ENCODE data around the gene SPIN2B. TPM values are rescaled to one million over a fixed set of nuclear protein-coding genes. Genes with fewer than 3 reads are reported as not detected.
A peak's percentile ranks its signal among the peaks of the same experiment; 100 is the strongest.
"Not testable (repeated sequence)": the region's sequence is repeated elsewhere in the genome, so short reads cannot be mapped to it uniquely, and the experiment has no call there.

Gene SPIN2B
- total RNA-seq, 2 donors from 2014 or later = 9.8 to 9.9 TPM

DNA sequence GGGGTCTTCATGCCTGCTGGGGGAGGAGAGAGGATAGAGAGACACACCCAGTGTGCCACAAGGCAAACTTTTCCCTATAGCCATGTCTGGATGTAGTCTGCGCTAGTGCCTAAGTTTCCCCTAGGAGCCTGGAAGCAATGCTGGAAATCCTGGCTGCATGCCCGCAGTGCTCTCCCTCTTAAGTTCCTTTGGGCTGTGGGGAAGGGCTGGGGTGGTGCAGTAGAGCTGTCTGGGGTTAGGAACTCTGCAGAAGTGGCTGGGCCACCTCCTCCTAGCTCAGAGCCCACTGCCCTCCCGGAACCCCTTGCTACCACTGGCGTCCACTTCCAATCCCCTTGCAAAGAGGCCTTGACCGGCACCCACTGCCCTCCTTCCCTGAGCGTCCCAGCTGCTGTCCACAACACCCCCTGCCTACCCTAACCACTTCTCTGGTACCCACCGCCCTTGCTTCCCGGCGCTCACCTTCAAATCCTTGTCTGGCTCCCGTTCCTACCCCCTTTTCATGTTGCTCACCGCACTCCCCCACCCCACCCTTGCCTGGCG is 658 bp downstream of the SPIN2B start:
- not testable (repeated sequence) for DNase-seq; H3K27me3 Mint-ChIP-seq; ATAC-seq; H3K36me3 Mint-ChIP-seq (ENCODE audit: low read depth); H3K9me3 ChIP-seq (ENCODE audit: control insufficient read depth, low read length, poor library complexity, severe bottlenecking)
- Mint-ChIP-seq H3K4me1 (peaks cover 12% of the 10 kb centered on the region), H3K27ac (peak overlapping the region; percentile 74), H3K4me3 (peak overlapping the region; percentile 95)

GRCh38 chrX:57119416-57119815 is 1.9 kb downstream of the SPIN2B start:
- Mint-ChIP-seq H3K27me3 (no peaks in the 10 kb centered on the region), H3K4me1 (peaks cover 10% of the 10 kb centered on the region), H3K27ac (no peak overlapping the region), H3K36me3 (ENCODE audit: low read depth) (peaks cover 5% of the 10 kb centered on the region), H3K4me3 (peak overlapping the region; percentile 49)
- no peaks in the 10 kb centered on the region for H3K9me3 ChIP-seq (ENCODE audit: control insufficient read depth, low read length, poor library complexity, severe bottlenecking)
- DNase-seq = no peak
- no peak for ATAC-seq

- H3K4me3 Mint-ChIP-seq; ATAC-seq; H3K4me1 Mint-ChIP-seq; DNase-seq; H3K27ac Mint-ChIP-seq; H3K27me3 Mint-ChIP-seq; H3K9me3 ChIP-seq (ENCODE audit: control insufficient read depth, low read length, poor library complexity, severe bottlenecking); H3K36me3 Mint-ChIP-seq (ENCODE audit: low read depth): not testable (repeated sequence)
Measured at GRCh38 chrX:57117566-57117965, 3.8 kb downstream of the SPIN2B start.

DNA sequence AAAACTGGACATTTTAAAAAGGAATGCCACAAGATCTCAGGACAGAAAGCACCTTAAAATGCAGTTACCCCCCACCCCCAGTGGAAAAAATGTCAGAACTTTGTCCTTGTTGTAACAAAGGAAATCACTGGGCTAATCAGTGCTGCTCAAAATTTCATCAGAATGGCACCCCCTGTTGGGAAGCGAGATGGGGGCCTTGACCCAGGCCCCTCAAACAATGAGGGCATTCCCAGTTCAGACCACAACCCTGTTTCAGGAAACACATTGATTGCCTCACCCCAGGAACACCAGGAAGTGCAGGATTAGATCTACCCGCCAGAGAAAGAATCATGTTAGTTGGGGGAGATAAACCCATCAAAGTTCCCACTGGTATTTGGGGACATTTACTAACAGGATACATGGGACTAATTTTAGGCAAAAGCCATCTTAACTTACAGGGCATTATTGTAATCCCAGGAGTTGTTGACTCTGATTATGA is 16.4 kb downstream of the SPIN2B start:
- Mint-ChIP-seq H3K4me3 (no peak overlapping the region), H3K4me1 (no peaks in the 10 kb centered on the region), H3K36me3 (ENCODE audit: low read depth) (peaks cover 3% of the 10 kb centered on the region), H3K27ac (no peak overlapping the region), H3K27me3 (no peaks in the 10 kb centered on the region)
- DNase-seq (no peak), ATAC-seq (no peak)
- no peaks in the 10 kb centered on the region for H3K9me3 ChIP-seq (ENCODE audit: control insufficient read depth, low read length, poor library complexity, severe bottlenecking)

DNA sequence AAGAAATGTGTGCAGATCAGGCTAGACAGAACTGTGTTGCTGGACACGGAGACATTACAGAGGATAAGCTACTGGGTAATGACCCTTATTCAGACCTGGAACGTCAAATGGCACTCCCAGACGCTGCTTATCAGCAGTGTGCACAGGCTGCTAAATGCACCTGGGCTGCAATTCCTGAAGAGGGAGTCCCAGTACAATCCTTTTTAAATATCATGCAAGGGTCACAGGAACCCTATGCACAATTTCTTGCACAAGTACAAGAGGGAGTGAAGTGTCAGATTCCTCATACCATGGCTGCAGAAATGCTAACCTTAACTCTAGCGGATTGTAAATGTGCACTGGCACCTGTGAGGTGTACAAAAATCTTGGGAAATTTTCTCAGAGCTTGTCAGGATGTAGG is 16.9 kb downstream of the SPIN2B start:
- DNase-seq (no peak), ATAC-seq (no peak)
- no peaks in the 10 kb centered on the region for H3K9me3 ChIP-seq (ENCODE audit: control insufficient read depth, low read length, poor library complexity, severe bottlenecking)
- Mint-ChIP-seq H3K4me3 (no peak overlapping the region), H3K27ac (no peak overlapping the region), H3K4me1 (no peaks in the 10 kb centered on the region), H3K27me3 (no peaks in the 10 kb centered on the region), H3K36me3 (ENCODE audit: low read depth) (peaks cover 4% of the 10 kb centered on the region)

- Mint-ChIP-seq H3K36me3 (ENCODE audit: low read depth) (peaks cover 5% of the 10 kb centered on the region), H3K27me3 (no peaks in the 10 kb centered on the region)
- ATAC-seq = no peak
Measured at GRCh38 chrX:57103489-57103888, 17.9 kb downstream of the SPIN2B start.

DNA sequence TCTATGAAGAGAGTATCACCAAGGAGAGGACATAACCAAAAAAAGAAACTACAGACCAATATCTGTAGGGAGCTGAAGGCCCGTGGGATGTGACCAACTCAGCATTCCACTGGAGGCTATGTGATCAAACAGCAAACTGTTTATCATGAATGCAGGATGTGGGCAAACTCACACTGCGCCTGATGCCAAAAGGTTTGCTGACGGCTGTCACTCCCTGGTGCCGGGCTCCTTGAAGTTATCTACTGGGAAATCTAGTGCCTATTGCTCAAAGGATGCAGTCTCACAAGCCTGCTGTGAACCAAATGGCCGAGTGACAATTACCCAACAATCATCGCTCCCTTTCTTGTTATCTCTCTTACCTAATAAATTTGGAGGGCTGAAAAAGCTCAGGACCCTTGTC is 18.4 kb downstream of the SPIN2B start:
- not testable (repeated sequence) for H3K27me3 Mint-ChIP-seq; H3K27ac Mint-ChIP-seq; ATAC-seq; H3K36me3 Mint-ChIP-seq (ENCODE audit: low read depth); DNase-seq; H3K4me1 Mint-ChIP-seq; H3K9me3 ChIP-seq (ENCODE audit: control insufficient read depth, low read length, poor library complexity, severe bottlenecking); H3K4me3 Mint-ChIP-seq

More at GRCh38 chrX:57103489-57103888, 17.9 kb downstream of the SPIN2B start:
- no peak for DNase-seq
- no peaks in the 10 kb centered on the region for H3K9me3 ChIP-seq (ENCODE audit: control insufficient read depth, low read length, poor library complexity, severe bottlenecking)
- Mint-ChIP-seq H3K27ac (no peak overlapping the region), H3K4me1 (no peaks in the 10 kb centered on the region), H3K4me3 (no peak overlapping the region)

DNA sequence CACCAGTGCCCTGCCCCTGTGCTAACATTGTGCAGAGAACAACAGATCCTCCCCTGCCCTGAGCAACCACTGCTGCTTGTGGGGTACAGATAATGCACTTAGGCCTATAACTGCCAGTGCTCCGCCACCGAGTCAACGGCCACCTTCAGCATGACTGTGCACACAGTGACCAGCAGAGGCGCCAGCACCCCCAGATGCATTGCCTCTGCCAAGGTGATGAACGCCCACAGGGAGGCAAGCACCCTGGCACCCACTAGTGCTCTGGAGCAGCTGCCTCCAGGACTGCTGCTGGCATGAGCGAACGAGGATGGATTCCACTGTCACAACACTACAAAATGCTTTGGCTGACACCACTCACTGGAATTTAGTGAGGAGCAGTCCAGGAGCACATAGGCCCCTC is 38.2 kb downstream of the SPIN2B start:
- H3K36me3 Mint-ChIP-seq (ENCODE audit: low read depth) = peaks cover 5% of the 10 kb centered on the region
- ATAC-seq = no peak
- no peaks in the 10 kb centered on the region for H3K9me3 ChIP-seq (ENCODE audit: control insufficient read depth, low read length, poor library complexity, severe bottlenecking)
- no peak overlapping the region for H3K27ac Mint-ChIP-seq
- no peaks in the 10 kb centered on the region for H3K27me3 Mint-ChIP-seq
- no peaks in the 10 kb centered on the region for H3K4me1 Mint-ChIP-seq
- DNase-seq = no peak
- H3K4me3 Mint-ChIP-seq = no peak overlapping the region

DNA sequence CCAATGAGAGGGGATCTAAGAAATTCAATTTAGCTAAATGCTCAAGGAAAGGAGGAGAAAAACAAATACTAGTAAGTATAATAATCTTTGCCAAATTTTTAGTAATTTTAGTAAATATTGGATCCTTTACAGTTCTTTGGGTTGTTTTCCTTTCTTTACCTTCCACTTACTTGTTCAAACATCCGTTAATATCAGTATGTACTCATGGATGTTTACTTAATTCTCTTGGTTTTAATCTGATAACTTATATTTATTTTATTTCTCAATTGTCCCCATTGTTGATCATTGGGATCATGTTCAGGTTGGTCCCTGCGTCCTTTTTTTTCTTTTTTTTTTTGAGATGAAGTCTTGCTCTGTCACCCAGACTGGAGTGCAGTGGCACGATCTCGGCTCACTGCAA is 46.9 kb downstream of the SPIN2B start:
- no peaks in the 10 kb centered on the region for H3K9me3 ChIP-seq (ENCODE audit: control insufficient read depth, low read length, poor library complexity, severe bottlenecking)
- DNase-seq (no peak), ATAC-seq (no peak)
- H3K27me3 Mint-ChIP-seq = no peaks in the 10 kb centered on the region
- H3K4me3 Mint-ChIP-seq = no peak overlapping the region
- no peaks in the 10 kb centered on the region for H3K36me3 Mint-ChIP-seq (ENCODE audit: low read depth)
- H3K4me1 Mint-ChIP-seq = no peaks in the 10 kb centered on the region
- H3K27ac Mint-ChIP-seq = no peak overlapping the region

DNA sequence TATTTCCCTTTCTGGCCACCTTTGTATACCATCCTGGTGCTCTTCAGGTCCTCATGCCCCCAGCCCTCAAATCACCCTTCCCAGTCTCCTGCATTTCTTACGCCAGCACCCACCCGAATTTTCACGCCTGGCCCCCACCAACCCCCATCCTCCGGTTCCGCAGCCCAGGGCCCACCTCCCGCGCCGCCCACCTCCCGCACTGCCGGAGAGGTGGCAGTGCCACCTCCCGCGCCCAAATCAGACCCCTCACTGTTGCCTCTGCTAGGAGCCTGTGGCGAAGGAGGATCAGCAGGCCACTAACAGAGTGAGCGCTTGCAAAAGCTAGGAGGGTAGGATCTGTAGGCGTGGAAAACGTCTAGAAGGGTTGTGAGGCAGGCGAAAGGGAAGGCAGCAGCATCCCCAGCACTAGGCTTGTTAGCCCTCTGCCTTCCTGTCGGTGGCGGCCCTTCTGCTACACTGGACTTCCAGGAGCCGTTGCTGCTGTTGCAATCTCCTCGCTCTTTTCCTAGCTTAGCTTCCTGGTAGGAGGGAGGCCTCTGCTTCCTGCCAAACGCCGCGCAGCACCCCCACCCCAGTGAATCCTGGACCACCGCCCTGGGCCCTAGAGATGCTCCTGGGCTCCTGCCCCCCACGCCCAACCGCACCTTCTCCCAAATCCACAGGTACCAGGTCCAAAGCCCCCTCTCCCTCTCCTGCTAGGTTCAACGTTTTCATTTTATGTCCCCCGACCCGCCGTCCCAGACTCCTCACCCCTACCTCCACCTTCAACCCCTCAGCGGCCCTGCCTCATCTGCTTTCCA is 51.0 kb downstream of the SPIN2B start:
- no peak overlapping the region for H3K27ac Mint-ChIP-seq
- H3K27me3 Mint-ChIP-seq = no peaks in the 10 kb centered on the region
- peaks cover 2% of the 10 kb centered on the region for H3K36me3 Mint-ChIP-seq (ENCODE audit: low read depth)
- H3K9me3 ChIP-seq (ENCODE audit: control insufficient read depth, low read length, poor library complexity, severe bottlenecking) = no peaks in the 10 kb centered on the region
- ATAC-seq (no peak), DNase-seq (no peak)
- no peaks in the 10 kb centered on the region for H3K4me1 Mint-ChIP-seq
- H3K4me3 Mint-ChIP-seq = no peak overlapping the region

Other genes starting within 250 kb of the SPIN2B start
- gene SPIN3, start 126.0 kb downstream of the SPIN2B start, total RNA-seq = 10 to 100 TPM in 1 of 2 donors, 1 to 10 TPM in 1; 9.7 to 10.3 TPM
- under 1 TPM; 0.42 to 0.67 TPM for gene SPIN2A, start 15.8 kb upstream of the SPIN2B start, total RNA-seq
- 10 to 100 TPM in 1 of 2 donors, 1 to 10 TPM in 1; 8.2 to 11.8 TPM for gene FAAH2, start 165.2 kb upstream of the SPIN2B start, total RNA-seq